HT1080 (cell line): ENCODE measurements around the gene PRDM5. TPM values are rescaled to one million over a fixed set of nuclear protein-coding genes. Genes with fewer than 3 reads are reported as not detected.

Experiments used
- DNase-seq: peaks from one replicate; pipeline ENCODE4 v3.0.0-alpha.2; 2015; ENCODE audit warnings: low read depth
- total RNA-seq: library from RNA; depleted of rRNA; stranded (reverse); fragments of >200 nt; shearing (Covaris generic); gene quantifications from 2 replicates; pipeline ENCODE4 v1.2.3, GENCODE V29; 2014

The PRDM5 gene
- total RNA-seq, 1 experiment from 2014 or later: 0.63 TPM

DNA sequence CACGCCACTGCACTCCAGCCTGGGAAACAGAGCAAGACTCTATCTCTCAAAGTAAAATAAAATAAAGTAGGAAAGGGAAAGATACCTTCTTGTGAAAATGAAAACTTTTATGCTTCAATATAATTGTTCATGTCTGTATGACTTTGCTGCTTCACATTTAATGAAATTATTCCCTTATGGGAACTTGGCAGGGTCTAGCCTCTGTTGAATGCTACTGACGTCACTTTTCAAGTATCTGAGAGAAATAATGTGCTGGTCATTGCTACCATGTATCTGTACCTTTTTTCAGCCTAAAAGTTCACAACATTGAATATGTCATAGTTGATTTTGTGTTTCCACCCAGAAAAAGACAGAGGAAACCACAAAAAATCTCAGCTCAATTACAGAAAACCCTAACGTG, 65.2 kb downstream of the PRDM5 start:
- no peak for DNase-seq

DNA sequence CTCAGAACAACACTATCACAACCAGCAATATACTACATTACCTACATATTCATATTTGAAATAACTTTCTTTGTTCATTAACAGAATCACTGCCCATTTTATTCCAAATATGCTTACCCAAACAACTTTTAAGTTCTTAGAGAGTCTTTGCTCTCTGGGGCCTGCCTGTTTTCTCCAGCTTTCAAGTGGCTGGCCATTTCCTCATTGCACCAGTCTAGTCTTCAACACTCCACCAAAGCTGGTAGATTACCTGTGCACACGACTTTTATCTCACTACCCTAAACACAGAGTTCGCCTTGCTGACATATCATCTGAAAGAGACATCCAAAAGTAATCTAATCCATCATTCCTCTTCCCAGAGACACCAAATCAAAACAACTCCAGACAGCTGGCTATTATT, 66.2 kb downstream of the PRDM5 start:
- DNase-seq: no peak

DNA sequence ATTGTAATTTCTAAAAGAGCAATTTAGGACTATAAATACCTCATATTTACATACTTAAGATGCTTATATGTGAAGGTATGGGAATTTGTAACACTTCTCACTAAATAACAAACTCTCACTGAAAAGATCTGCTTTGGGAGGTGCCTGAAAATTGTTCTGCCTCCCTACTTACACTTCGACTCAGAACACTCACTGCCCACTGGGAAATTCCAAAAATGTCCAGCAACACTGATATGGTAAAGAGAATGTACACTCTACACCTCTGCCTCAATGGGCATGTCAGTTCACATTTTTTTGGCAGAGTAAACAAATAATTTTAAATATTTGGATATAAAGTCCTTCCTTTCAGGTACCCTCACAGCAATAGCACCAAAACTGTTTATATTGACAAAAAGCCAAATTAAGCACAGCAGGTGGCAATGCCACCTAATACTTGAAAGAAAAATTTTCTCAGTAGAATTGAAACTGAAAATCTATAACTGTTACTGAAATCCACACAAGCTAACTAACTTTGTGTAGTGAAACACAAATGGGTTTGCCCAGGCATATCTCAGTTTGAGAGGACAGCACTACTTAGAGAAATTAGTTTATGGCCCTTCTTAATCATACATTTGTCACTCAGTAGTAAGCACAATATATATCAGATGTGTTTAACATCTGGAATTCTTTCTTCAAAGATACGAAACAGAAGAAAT, 67.1 kb downstream of the PRDM5 start:
- no peak for DNase-seq

DNA sequence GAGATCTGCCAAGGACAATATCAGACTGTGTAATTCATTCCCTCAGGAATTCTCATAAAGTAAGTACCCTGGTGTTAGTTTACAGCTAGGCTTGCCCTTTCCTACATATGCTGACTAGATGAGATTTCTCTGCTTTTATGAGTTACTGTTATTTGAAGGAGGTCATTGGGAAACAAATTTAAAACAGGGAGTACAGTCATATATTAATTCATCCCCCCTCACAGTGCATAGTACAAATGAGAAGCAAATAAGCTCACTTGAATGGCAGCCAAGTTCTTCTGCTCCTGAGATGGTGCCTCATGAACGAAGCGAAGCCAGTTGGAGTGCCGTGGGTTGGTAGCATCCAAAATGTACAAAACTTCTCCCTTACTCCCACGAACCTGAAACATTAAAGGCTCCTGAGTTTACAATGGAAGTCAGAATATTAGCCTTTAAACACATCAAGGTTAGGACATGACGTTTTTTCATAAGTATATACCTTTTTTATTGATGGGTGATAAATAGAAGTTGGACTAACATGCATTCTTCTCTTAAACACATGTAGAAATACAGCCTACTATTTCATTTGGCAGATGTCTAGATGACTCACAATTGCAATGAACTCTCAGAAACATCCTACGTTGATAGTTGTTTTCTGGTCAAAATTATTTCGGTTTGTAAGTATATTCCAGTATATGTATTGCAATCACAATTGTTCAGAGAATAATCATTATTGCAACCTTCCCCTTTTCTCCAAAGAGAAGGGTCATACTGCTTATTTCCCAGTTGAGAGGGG, 69.2 kb downstream of the PRDM5 start:
- no peak for DNase-seq

DNA sequence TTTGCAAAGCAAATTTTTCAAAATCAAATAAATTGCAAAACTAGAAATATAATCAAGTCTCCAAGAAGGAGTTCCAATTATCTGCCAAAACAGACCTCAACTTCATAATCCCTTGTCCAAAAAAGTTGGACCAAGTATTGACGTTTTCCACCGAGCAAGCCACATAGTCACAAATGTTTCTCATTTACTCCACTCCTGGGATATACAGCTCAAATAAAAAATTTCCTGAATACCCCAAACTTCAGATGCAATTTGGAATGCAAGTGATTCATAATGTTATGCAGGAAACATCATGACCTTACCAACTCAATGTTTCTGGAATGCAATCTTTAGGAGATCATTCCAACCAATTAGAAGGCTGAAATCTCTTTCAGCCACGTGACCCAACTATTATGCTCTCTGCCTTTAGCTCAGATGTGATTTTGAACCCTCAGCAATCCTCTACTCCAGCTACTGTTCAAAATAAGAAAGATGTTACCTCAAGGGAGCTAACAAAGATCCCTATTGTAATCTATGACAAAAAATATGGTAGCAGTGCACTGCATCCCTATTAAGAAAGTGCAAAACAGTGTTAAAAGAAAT, 72.4 kb downstream of the PRDM5 start:
- DNase-seq: peak; percentile 15

DNA sequence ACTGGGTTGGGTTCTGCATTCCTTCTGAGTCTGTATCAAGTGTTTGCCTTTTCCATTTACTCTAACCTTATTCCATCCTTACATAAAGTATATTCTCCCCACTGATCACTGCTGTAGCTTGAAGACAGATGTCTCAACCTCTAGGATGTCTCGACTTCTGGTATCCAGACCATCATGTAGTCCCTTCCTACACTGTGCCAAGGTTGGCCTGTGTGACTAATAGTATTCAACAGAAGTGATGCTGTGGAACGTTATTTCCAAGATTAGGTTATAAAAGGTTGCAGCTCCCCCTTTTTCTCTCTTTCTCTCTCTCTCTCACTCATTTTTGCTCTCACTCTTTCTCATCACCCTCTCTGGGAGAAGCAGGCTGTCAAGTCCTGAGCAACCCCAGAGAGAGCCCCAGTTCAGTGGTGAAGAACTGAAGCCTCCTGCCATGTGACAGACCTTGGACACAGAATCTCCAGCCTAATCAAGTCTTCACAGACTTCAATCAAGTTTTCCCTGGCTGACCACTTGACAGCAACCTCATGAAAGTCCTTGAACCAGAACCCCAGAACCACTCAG, 75.4 kb downstream of the PRDM5 start:
- DNase-seq: no peak

DNA sequence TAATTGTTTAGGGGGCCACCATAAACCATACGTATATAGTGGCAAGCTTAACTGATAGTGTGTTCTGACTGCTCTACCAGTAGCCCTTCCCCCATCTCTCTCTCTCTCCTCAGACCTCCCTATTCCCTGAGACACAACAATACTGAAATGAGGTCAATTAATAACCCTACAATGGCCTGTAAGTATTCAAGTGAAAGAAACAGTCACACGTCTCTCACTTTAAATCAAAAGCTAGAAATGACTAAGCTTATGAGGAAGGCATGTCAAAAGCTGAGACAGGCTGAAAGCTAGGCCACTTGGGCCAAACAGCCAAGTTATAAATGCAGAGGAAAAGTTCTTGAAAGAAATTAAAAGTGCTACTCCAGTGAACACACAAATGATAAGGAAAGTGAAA, 78.0 kb downstream of the PRDM5 start:
- no peak for DNase-seq

DNA sequence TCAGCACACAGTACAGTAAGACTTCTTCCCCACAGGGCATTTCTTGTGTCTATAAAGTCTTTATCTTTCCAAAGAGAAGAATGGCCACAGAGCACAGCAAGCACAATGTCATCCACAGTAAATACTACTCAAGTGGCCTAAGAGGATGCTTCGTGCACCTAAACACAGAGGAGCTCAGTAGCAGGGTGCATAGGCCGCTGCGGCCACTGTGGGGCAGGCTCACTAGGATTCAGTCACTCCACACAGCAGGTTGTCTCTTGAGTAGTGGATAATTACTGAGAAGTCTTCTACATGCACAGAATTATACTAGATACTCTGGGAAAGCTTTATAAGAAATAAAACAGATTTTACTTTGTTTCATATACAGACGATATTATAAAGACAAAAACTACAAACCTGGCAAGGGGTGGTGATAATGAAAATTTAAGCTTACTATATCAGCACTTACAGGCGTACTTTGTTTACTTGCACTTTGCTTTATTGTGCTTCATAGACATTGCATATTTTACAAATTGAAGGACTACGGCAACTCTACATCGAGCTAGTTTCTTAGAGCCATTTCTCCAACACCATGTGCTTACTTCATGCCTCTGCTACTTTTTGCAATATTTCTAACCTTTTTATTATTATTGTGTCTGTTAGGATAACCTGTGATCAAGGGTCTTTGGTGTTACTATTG, 78.5 kb downstream of the PRDM5 start:
- no peak for DNase-seq

DNA sequence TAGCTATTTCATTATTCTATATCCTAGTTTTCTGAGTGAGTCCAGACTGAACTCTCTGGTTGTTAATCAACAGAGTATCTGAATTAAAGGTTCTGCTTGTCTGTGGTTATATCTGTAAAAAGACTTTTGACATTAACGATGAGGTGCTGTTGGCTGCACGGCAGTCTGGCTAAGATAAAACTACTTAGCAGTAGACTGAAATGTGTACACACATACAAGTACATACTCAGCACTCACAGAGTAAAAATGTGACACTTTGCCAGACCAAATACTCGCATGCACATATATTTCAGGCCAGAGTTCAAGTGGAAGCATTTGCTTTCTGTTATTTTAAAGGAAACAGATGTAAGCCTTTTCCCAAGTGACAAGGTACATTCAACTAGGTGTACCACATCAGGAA, 80.5 kb downstream of the PRDM5 start:
- DNase-seq: no peak

DNA sequence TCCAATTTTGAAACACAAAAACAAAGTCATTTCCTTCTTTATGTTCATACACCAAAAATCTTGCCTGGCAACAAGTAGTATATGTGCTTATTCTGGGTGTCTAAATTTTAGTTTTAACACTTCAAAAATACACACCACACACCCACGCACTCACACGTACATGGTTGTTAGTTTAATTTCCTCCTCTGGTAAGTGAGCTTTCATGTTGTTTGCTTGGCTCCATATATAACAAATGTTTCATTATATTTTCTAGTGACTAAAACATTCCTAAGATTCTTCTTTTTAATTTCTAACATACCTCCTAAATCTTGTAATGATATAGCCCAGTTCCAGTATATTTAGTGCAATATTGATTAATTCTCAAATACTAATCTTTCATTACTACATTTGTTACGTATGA, 80.9 kb downstream of the PRDM5 start:
- DNase-seq: no peak

DNA sequence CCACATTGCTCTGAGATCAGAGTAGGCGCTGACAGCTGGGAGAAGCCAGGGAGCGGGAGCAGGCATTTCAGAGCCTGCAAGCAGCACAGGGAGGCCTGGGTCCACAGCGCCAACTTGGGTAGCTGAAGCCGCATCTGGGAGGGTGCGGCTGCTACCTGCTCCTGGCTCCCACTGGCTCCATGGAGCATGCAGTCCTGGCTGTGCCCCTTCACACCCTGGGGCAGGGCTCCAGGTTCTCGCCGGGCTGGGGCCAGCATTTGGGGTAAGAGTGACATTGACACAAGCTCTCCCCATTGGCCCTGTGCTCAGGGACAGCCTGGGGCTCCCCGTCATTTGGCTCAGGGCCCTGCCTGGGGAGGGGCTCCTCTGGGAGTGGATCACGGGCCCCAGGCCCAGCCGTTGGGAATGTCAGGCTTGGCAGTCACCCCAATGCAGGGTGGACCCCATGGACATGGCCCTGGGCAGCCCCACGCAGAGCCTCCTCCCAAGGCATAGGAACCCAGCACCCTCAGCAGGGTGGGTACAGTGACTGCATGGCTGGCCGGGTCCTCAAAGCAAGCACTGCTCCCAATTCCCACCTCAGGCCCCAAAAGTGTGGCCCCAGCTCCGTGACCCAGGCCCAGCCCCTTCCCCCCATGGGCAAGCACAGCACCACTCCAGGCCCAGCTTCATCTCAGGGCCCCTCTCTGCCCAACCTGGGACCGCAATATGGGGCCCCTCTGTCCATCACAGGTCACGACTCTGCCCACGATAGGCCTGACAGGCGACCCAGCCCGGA, 82.4 kb downstream of the PRDM5 start:
- no peak for DNase-seq

DNA sequence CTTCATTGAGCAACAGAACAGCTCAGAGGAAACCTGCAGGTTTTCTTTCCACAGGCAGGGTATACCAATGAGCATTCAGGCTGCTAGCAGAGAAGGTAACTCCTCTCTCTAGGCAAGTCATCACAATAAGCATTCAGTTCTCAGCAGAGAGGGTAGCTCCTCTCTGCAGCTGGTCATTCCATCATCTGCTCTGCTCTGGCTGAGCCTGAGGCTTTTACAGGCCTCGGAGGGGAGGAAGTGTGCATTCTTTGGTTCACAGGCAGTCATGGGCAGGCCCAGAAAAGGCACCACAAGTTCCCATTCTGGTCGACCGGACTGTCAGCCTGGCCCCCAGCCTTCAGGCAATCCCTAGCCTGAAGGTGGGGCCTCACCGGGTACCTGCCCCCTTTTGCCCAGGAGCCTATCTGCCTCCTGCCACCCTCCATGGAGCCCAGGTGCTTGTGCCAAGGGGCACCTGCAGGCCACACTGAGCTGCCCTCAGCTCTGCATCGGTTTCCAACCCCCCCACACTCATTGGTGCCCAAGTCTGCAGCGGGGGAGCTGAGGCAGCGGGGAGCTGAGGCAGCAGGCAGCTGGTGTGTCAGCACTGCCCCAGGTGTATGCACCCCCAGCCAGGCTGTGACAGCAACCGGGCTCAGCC, 83.1 kb downstream of the PRDM5 start:
- no peak for DNase-seq

DNA sequence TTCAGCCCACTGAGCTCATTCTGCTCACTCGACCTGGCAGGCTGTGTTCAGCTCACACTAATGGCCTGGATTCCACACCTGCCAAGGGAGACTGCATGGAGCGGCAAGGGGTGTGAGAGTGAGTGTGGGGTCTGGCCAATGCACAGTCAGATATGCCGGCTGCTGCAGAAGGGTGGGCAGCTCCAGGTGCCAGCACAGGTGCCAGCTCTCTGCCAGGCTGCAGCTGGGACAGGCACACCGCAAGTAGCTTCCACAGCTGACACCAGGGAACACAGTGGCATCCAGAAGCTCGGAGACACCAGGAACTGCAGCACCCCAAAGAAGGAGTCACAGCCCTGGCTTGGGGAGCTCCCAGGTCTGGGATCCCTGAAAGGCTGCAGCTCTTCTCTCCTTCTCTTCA, 83.7 kb downstream of the PRDM5 start:
- DNase-seq: no peak

DNA sequence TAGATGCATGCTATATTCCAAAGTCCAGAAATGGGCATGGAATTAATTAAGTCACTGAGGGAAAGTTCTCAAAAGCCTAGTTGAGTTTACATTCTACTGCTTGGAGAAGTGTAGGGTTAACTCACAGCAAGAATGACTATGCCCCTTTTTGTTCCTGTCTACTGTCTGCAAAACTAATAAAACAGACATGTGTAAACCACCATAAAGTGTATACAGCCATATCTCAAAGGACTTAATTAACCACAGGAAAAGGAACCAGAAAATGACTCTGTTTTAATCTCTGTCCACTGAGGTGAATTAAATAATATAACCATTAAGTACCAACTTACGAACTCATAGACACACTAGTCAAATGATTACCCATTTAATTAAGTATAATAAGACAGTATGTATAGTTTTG, 84.9 kb downstream of the PRDM5 start:
- DNase-seq: no peak

DNA sequence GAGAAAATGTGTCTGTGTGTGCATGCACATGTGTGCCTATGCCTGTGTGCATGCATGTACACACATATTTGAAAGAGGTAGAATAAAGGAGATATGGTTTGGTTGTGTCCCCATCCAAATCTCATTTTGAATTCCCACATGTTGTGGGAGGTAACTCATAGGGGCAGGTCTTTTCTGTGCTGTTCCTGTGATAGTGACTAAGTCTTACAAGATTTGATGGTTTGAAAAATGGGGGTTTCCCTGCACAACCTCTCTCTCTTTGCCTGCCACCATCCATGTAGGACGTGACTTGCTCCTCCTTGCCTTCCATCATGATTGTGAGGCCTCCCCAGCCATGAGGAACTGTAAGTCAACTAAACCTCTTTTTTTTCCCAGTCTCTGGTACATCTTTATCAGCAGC, 87.2 kb downstream of the PRDM5 start:
- no peak for DNase-seq

DNA sequence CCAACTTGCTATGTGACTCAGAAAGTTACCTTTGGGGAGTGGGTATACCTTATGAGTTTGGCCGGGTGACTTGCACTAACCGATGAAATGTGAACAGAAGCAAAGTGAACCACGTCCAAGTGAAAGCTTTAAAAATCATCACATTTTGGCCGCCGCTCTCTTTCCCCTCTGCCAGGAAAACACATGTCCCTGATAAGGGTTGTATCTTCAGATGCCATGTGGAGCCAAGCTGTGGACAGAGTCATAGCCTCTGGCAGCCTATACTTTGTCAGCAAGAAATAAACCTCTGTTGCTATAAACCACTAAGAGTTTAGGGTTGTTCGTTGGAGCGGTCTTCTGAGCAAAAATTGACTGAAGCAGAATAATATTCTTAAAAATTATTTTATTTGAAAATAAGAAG, 92.3 kb downstream of the PRDM5 start:
- DNase-seq: no peak

DNA sequence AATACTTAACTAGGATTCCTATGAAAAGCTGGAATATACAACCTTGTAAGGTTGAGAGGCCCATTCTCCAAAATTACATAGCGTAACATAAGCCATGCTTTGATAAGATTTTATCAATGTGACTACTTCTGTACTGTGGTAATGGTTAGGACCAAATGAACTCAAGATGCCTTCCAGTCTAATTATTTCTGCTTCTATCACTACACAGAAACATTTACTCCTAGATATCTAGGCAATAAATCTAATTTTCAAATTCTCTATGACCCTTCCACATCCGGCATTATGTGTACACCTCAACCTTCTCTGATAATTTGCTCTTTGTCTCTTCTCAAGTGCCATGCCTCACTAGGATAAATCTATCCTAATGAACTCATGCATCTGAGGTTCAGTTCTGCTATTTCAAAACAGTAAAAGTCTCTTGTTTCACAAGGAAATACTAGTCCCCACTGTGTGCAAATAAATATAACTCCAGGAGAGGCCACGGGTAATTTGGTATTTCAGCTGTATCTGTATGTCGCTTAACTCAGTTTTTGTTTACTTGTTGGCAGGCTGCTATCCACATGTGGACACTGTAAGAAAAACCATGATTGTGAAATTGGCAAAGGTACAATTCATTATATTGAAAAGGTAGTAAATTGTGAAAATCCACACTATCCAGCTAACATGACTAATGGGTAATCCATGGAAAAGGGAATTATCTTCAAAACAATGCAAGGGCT, 93.3 kb downstream of the PRDM5 start:
- no peak for DNase-seq

DNA sequence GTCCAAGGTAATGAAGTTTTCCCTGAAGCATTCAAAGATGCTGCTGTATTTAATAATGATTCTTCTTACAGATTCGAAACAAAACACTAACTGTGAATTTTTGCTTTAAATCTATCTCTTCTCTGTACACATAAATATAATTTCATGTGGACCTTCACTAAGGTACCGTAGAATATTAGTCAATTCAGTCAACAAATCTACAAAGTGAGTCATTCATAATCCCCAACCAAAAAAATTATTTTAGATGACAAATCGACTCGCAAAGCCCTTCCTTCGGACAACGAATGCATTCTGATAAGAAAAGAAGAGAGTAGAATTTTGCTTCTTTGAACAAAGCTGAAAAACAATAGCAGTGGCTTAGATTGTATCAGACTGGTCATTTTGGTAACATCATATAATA, 95.7 kb downstream of the PRDM5 start:
- no peak for DNase-seq

DNA sequence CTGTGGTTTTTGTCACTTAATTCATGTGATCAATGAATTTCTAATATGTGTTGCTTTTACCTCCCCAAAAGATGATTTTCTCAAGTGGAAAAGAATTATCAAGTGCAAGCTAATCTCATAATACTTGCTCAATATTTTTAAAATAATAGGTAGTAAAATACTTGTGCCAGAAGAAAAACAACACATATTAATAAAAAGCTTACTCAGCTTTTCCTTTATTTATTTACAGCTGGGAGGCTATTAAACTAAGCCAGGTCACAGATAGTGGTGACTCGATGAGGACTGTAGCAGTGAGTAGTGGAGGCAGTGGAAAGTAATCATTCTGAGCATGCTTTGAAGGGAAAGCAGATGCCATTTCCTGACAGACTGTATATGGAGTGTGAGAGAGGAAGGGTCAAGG, 96.1 kb downstream of the PRDM5 start:
- DNase-seq: no peak

DNA sequence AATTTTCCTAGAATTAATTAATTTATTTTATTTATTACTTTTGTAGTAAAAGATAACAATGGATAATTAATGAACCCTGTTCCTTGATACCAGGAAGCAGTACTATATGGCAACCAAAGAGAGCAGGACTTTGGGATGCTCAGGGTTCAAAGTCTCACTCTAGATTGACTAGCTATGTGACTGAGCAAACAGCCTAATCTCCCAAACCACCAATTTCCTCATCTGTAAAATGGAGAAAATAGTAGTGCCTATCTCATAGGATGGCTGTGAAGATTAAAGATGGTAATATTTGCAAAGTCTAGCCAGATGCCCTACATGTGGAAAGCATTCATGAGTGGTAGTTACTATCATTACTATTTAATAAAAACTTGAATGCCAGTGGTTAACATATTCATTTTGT, 97.6 kb downstream of the PRDM5 start:
- DNase-seq: no peak
